GM18511 (cell line): ENCODE measurements around the gene METTL6.
"Not testable (repeated sequence)": the region's sequence is repeated elsewhere in the genome, so short reads cannot be mapped to it uniquely, and the experiment has no call there.

Source experiments
- ATAC-seq: cut with Tn5 transposase; IDR thresholded peaks from one replicate; pipeline ENCODE4 v1.9.1; 2021; ENCODE audit warnings: mild to moderate bottlenecking, moderate library complexity; ENCODE audit not compliant: unreplicated experiment

Gene METTL6

GRCh38 chr3:15427182-15427880 is at the start of gene METTL6, which contains the start of gene EAF1:
Gene METTL6 (minus strand): TSS chr3:15427544. CDS start chr3:15426511, 1,033 bp downstream.
Gene EAF1 (plus strand): TSS chr3:15427598. CDS start chr3:15427780, 182 bp downstream.
- ATAC-seq: peak; percentile 96

- ATAC-seq: no peak
These were observed 49.0 kb upstream of the METTL6 start for GRCh38 chr3:15476378-15476777.

GRCh38 chr3:15475161-15475560 is 47.8 kb upstream of the METTL6 start:
- no peak for ATAC-seq

DNA sequence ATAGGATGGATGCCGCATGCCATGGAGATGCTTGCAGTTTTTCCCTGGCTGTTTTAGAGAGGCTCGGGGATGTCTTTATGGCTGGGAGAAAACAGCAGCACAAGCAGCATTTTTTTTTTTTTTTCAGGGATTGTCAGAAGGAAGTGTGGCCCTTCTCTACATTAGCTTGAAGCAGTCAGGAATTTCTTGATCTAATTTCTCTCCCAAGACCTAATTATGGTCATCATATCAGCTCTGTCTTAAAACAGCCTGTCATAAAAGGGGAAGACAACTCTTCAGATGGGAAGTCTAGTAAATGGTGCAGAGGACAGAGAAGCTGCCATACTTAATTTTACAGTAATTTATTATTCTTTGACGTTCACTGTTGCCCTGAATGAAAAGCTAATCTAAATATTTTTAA is 44.5 kb upstream of the METTL6 start:
- no peak for ATAC-seq

DNA sequence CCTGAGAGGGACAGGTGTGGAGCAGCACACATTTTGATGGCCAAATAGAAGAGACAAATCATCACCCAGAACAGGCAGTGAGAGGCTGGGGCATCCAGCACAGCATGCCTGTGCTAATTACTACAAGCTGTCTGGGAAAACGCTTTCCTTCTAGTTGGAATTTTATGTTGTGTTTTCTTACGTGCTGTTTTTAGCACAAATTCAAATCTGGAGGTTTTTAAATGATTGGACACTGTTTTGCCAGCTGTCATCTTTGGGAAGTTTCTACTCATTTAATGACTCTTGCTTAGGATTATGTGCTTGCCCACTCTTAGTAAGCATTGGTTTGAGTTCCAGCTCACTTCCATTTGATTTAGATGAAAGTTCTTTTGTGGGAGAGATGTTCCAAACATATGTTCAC is 43.5 kb upstream of the METTL6 start:
- ATAC-seq: no peak

DNA sequence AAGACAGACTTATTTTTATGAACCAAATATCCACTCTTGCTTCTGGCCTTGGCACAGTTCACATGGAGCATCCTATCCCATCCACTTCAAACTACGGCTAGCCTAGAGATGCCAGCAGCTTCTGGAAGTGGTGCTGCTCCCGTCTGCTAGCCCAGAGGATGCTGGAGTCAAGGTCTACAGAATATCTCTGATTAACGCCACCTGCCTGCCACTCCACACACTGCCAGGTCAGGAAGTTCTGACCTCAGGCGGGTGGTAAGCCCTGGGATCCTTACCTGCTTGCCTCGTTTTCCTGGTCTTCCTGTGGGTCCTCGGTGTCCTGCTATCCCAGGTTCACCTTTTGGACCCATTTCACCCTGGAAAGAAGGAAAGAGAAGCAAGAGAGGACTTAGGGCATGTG is 42.9 kb upstream of the METTL6 start:
- ATAC-seq: no peak

- peak; percentile 58 for ATAC-seq
These were observed 40.2 kb upstream of the METTL6 start for GRCh38 chr3:15467227-15468181.

DNA sequence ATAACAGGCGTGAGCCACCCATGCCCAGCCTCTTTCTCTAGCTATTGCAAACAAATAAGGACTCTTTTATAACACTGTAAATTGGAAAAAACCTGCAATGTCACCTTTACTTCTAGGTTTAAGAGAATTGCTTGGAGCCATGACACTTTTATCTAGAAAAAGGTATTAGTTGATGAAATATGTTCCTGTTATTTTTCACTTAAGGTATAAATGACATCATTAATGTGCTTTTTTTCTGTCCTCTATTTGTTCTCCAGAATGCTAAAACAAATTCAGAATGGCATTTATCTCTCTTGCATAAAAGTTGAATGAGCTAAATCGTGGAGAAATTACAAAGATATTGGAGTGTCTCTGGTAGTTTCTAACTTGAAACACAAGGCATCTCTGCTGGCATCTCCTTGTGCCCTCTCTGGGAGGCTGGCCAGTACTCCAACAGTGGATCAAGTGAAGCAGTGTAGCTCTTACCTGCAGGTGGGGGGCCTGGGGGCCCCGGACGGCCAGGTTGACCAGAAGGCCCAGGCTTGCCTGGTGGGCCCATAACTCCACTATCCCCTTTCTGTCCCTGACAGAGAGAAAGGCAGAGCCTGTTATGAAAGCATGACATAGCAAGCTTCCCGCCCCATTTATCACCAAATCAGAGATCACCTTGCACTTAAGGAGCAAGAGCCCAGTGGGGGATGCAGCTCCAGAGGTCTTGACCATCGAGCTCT is 38.7 kb upstream of the METTL6 start:
- ATAC-seq: no peak

GRCh38 chr3:15462451-15462850 is 35.1 kb upstream of the METTL6 start:
- ATAC-seq: no peak

DNA sequence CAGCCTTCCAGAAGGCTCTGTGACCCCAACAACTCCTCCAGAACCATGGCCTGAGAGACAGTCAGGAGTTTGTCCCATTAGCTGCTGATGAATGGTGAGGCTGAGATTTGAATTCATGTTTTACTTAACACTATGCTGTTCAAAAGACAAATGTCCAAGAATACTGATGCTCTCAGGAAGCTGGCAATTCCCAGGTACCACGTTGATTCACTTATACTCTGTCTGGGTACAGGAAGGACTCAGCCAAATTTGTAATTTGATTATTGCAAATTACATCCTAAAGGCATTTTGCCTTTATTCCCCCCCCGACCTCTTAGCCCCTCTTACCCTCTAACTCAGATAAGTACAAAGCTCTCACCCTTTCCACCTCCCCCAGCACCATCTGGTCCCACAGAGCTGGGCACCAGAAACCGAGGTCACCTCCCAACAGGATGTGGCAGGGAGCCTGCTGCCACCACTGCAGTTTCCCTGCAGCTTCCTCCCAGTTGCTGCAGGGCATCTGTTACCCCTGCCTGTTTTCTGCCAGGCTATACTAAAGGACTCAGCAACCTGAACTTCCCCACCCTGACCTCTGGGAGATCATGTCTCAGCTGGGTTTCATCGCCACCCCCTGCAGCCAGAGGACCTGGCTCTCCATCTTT is 33.7 kb upstream of the METTL6 start:
- ATAC-seq: no peak

DNA sequence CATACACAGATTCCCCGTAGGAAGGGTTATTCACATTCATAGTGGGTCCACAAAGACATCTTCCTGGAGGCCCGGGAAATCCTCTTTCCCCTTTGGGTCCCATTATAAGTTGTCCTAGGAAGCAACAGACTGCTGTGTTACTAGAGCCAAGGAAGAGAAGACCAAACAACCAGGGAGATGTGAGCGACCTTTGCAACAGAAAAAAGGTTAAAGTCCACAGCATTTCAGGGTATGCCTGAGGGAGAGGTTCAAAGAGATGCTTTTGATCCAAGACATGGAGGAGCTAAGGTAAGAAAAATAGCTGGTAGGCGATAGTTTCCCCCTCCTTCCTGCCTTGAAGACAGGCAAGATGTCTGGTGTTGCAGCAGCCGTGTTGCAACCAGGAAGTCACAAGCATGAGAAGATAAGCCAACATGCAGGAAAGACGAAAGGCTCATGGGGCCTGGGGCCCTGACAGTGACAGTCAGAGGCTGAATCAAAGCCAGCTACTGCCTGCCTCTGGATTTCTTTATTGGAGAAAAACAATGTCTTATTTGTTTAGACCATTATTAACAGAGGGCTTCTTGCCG is 31.0 kb upstream of the METTL6 start:
- no peak for ATAC-seq

DNA sequence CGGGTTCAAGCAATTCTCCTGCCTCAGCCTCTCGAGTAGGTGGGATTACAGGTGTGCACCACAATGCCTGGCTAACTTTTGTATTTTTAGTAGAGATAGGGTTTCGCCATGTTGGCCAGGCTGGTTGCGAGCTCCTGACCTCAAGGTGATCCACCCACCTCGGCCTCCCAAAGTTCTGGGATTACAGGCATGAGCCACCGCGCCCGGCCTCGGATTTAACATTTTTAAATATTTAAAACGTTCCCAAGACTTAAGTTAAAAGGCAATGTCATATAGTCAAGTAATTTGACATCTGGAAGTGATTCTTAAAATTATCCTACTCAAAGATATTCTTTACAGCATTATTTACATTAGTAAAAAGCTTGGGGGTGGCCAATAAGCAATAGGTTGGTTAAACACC is 29.6 kb upstream of the METTL6 start:
- ATAC-seq: not testable (repeated sequence)

- no peak for ATAC-seq
These were observed 29.0 kb upstream of the METTL6 start for GRCh38 chr3:15456321-15456720.

GRCh38 chr3:15455756-15456155 is 28.4 kb upstream of the METTL6 start:
- ATAC-seq: no peak

GRCh38 chr3:15454965-15455364 is 27.6 kb upstream of the METTL6 start:
- ATAC-seq: no peak

GRCh38 chr3:15453991-15454625 is 26.8 kb upstream of the METTL6 start:
- no peak for ATAC-seq

GRCh38 chr3:15453501-15453900 is 26.2 kb upstream of the METTL6 start:
- no peak for ATAC-seq

DNA sequence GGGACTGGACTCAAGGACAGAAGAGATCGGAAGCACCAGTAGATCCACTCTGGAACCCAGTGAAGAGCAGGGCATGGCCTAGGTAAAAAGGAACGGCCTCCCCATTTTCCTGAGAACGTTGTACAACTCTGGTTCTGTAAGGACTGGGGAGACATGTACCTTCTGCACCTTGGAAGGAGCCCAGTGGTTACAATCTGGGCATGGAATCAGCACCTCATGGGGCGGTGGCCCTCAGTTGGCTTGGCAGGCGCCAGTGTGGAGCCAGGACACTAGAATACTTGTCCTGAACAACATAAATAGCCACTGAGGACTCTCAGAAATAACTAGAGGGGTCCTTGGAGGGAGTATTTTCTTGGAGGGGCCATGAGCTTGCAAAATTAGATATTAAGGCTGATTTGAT is 25.6 kb upstream of the METTL6 start:
- ATAC-seq: no peak

GRCh38 chr3:15452156-15452555 is 24.8 kb upstream of the METTL6 start:
- ATAC-seq: no peak
